Measurements from ENCODE around the gene CDH4.

The CDH4 gene

DNA sequence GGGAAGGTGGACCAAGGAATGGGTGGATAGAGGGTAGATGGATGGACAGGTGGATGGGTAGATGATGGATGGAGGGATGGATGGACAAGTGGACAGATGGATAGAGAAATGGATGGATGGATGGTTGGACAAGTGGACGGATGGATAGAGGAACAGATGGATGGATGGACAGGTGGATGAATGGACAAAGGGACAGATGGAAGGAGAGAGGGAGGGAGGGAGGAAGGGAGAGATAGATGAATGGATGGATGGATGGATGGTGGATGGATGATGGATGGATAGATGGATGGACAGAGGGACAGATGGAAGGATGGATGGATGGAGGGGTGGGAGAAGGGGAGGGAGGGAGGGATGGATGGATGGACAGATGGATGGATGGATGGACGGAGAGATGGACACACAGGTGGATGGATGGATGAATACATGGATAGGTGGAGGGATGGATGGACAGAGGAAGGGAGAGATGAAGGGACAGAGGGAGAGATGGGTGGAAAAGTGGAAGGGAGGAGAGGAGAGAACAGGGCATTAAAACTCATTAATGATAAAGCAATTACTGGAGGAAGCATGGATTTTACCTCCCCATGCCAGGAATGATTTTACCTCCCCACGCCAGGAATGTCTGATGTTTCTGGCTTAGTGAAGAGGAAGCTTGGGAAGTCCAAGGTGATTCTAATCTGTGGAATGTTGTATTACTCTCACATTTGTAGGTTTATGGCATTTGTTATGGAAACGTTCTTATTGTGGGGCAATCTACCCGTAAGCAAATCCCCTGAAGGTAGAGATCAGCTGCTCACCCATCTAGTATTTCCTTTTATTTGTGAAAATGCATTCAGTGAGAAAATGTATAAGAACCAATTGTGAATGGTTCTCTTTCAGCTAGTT, 430.3 kb downstream of the CDH4 start:
- no peaks in the 10 kb centered on the region for H3K4me1 Mint-ChIP-seq
- ATAC-seq (replicated peaks; ENCODE audit: extremely low read depth, poor library complexity, severe bottlenecking): no peak

GRCh38 chr20:61682996-61683681, 431.1 kb downstream of the CDH4 start:
- no peaks in the 10 kb centered on the region for H3K27me3 Mint-ChIP-seq
- no peak for DNase-seq (ENCODE audit: low spot score in 2 of 2)
- H3K9me3 Mint-ChIP-seq: no peaks in the 10 kb centered on the region
- H3K36me3 Mint-ChIP-seq (ENCODE audit: insufficient read depth): peaks cover 1% of the 10 kb centered on the region
- no peak overlapping the region for H3K27ac Mint-ChIP-seq (ENCODE audit: low read depth)
- H3K4me1 Mint-ChIP-seq: no peaks in the 10 kb centered on the region
- H3K4me3 Mint-ChIP-seq: no peak overlapping the region
- no peak for ATAC-seq (replicated peaks; ENCODE audit: extremely low read depth, poor library complexity, severe bottlenecking)

More for the DNA sequence above, 430.3 kb downstream of the CDH4 start:
- H3K27me3 Mint-ChIP-seq: no peaks in the 10 kb centered on the region
- H3K4me3 Mint-ChIP-seq: no peak overlapping the region
- no peak overlapping the region for H3K27ac Mint-ChIP-seq (ENCODE audit: low read depth)
- no peak for DNase-seq (ENCODE audit: low spot score in 2 of 2)
- no peaks in the 10 kb centered on the region for H3K9me3 Mint-ChIP-seq
- peaks cover 1% of the 10 kb centered on the region for H3K36me3 Mint-ChIP-seq (ENCODE audit: insufficient read depth)

- Mint-ChIP-seq H3K27ac (ENCODE audit: low read depth) (no peak overlapping the region), H3K9me3 (no peaks in the 10 kb centered on the region), H3K4me1 (no peaks in the 10 kb centered on the region), H3K4me3 (no peak overlapping the region), H3K36me3 (ENCODE audit: insufficient read depth) (peaks cover 1% of the 10 kb centered on the region), H3K27me3 (no peaks in the 10 kb centered on the region)
- no peak for ATAC-seq (replicated peaks; ENCODE audit: extremely low read depth, poor library complexity, severe bottlenecking)
- DNase-seq (ENCODE audit: low spot score in 2 of 2): no peak
Observed at GRCh38 chr20:61683721-61684120, 431.7 kb downstream of the CDH4 start.

DNA sequence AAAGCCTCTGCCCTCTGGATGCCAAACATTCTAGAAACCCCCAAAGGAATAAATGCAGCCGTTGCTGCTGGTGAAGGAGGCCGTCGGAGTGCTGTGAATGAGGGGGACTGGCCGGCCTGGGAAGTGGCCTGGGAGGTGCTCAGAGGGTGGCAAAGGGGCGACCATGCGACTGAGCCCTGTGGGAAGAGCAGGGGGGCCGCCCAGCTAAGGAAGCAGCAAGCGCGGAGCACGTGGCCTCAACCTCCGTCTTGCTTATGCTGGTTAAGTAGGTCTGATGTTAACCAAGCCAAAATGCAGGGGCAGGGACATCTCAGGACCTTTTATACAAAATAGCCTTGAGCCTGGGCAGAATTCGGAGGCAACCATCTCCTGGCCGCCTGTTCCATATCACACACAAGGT, 432.1 kb downstream of the CDH4 start:
- Mint-ChIP-seq H3K4me1 (no peaks in the 10 kb centered on the region), H3K9me3 (no peaks in the 10 kb centered on the region), H3K27ac (ENCODE audit: low read depth) (no peak overlapping the region), H3K36me3 (ENCODE audit: insufficient read depth) (peaks cover 1% of the 10 kb centered on the region), H3K4me3 (no peak overlapping the region), H3K27me3 (no peaks in the 10 kb centered on the region)
- ATAC-seq (replicated peaks; ENCODE audit: extremely low read depth, poor library complexity, severe bottlenecking) (no peak), DNase-seq (ENCODE audit: low spot score in 2 of 2) (no peak)

GRCh38 chr20:61684583-61685235, 432.6 kb downstream of the CDH4 start:
- peaks cover 1% of the 10 kb centered on the region for H3K36me3 Mint-ChIP-seq (ENCODE audit: insufficient read depth)

GRCh38 chr20:61685462-61685861, 433.4 kb downstream of the CDH4 start:
- ATAC-seq (replicated peaks; ENCODE audit: extremely low read depth, poor library complexity, severe bottlenecking): no peak
- DNase-seq (ENCODE audit: low spot score in 2 of 2): no peak
- Mint-ChIP-seq H3K4me1 (no peaks in the 10 kb centered on the region), H3K4me3 (no peak overlapping the region), H3K27ac (ENCODE audit: low read depth) (no peak overlapping the region), H3K27me3 (no peaks in the 10 kb centered on the region), H3K9me3 (no peaks in the 10 kb centered on the region), H3K36me3 (ENCODE audit: insufficient read depth) (peaks cover 1% of the 10 kb centered on the region)

More at GRCh38 chr20:61684583-61685235, 432.6 kb downstream of the CDH4 start:
- Mint-ChIP-seq H3K27ac (ENCODE audit: low read depth) (no peak overlapping the region), H3K9me3 (no peaks in the 10 kb centered on the region), H3K27me3 (no peaks in the 10 kb centered on the region), H3K4me3 (no peak overlapping the region), H3K4me1 (no peaks in the 10 kb centered on the region)
- DNase-seq (ENCODE audit: low spot score in 2 of 2) (no peak), ATAC-seq (replicated peaks; ENCODE audit: extremely low read depth, poor library complexity, severe bottlenecking) (no peak)

GRCh38 chr20:61686051-61686936, 434.2 kb downstream of the CDH4 start:
- Mint-ChIP-seq H3K27ac (ENCODE audit: low read depth) (no peak overlapping the region), H3K9me3 (no peaks in the 10 kb centered on the region), H3K27me3 (no peaks in the 10 kb centered on the region), H3K36me3 (ENCODE audit: insufficient read depth) (peaks cover 1% of the 10 kb centered on the region), H3K4me1 (no peaks in the 10 kb centered on the region), H3K4me3 (no peak overlapping the region)
- DNase-seq (ENCODE audit: low spot score in 2 of 2): no peak
- ATAC-seq (replicated peaks; ENCODE audit: extremely low read depth, poor library complexity, severe bottlenecking): no peak

DNA sequence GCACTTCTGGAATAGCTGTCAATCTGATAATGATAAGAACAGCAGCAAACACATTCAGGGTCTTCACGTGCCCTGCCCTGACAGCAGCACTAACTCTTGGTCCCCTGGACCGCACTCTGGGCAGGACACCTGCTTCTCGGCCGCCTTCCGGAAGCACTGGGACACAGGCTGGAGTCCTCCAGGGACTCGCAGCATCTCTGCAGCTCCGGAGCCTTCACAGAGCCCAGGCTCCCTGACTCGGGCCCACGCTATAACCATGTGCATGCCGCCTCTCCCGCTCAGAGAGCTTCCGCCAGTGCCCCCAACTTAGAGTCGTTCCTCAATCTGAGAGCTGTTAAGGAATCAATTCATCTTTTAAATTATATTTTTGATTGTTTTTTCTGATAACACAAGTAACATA, 436.4 kb downstream of the CDH4 start:
- Mint-ChIP-seq H3K9me3 (no peaks in the 10 kb centered on the region), H3K4me3 (no peak overlapping the region), H3K36me3 (ENCODE audit: insufficient read depth) (no peaks in the 10 kb centered on the region), H3K27ac (ENCODE audit: low read depth) (no peak overlapping the region), H3K4me1 (no peaks in the 10 kb centered on the region), H3K27me3 (no peaks in the 10 kb centered on the region)
- no peak for ATAC-seq (replicated peaks; ENCODE audit: extremely low read depth, poor library complexity, severe bottlenecking)
- DNase-seq (ENCODE audit: low spot score in 2 of 2): no peak

DNA sequence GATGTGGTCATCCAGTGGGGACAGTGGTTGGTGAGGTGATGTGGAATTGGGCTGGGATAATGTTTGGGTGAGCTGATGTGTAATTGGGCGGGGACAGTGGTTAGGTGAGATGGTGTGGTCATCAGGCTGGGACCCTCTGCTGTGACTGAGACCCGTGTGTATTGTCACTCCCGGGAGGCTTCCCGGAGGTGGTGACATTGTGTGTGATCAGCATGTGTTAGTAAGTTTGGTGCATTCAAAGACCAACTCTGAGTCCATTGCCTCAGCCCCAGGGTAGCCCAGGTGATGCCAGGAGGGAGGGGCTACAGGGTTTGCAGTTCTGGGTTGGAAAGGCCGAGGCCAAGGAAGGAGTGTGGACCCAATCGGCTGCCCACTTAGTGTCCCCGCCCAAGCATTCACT, 438.1 kb downstream of the CDH4 start:
- DNase-seq (ENCODE audit: low spot score in 2 of 2): no peak
- no peaks in the 10 kb centered on the region for H3K9me3 Mint-ChIP-seq
- H3K36me3 Mint-ChIP-seq (ENCODE audit: insufficient read depth): no peaks in the 10 kb centered on the region
- no peaks in the 10 kb centered on the region for H3K27me3 Mint-ChIP-seq
- no peaks in the 10 kb centered on the region for H3K4me1 Mint-ChIP-seq
- ATAC-seq (replicated peaks; ENCODE audit: extremely low read depth, poor library complexity, severe bottlenecking): no peak
- no peak overlapping the region for H3K4me3 Mint-ChIP-seq
- no peak overlapping the region for H3K27ac Mint-ChIP-seq (ENCODE audit: low read depth)

DNA sequence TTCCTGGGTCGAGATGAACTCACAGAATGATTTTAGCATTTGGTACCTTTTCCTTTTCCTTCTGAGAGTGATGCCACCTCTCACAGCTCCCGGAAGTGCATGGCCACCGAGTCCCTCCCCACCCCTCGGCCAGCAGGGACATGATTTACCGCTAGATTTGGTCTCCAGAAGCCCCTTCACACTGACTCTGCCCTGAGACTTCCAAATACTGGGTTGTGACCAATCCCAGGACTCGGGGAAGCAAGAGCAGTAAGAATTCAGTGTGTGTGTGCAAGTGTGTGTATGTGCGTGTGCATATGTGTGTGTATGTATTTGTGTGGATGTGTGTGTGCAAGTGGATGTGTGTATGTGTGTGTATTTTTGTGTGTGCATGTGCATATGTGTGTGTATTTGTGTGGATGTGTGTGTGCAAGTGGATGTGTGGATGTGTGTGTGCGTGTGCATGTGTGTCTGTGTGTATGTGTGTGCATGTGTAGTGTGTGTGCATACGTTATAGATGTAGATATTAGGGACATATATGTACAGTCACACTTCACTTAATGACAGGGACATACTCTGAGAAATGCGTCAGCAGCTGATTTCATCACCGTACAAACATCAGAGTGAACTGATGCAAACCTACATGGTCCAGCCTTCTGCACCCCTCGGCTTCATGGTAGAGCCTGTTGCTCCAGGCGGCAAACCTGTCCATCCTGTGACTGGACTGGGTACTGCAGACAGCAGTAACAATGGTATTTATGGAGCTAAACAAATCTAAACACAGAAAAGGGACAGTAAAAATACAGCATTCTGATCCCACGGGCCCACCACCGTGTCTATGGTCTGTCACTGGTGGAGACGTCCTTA, 439.2 kb downstream of the CDH4 start:
- ATAC-seq (replicated peaks; ENCODE audit: extremely low read depth, poor library complexity, severe bottlenecking): no peak
- H3K27ac Mint-ChIP-seq (ENCODE audit: low read depth): no peak overlapping the region
- no peaks in the 10 kb centered on the region for H3K36me3 Mint-ChIP-seq (ENCODE audit: insufficient read depth)
- no peak for DNase-seq (ENCODE audit: low spot score in 2 of 2)
- H3K27me3 Mint-ChIP-seq: peaks cover 8% of the 10 kb centered on the region
- H3K4me1 Mint-ChIP-seq: no peaks in the 10 kb centered on the region
- H3K4me3 Mint-ChIP-seq: no peak overlapping the region
- H3K9me3 Mint-ChIP-seq: no peaks in the 10 kb centered on the region

- Mint-ChIP-seq H3K4me3 (no peak overlapping the region), H3K9me3 (no peaks in the 10 kb centered on the region), H3K4me1 (no peaks in the 10 kb centered on the region), H3K27me3 (peaks cover 16% of the 10 kb centered on the region), H3K27ac (ENCODE audit: low read depth) (no peak overlapping the region), H3K36me3 (ENCODE audit: insufficient read depth) (no peaks in the 10 kb centered on the region)
- DNase-seq (ENCODE audit: low spot score in 2 of 2): no peak
- no peak for ATAC-seq (replicated peaks; ENCODE audit: extremely low read depth, poor library complexity, severe bottlenecking)
Observed at GRCh38 chr20:61691978-61692377, 439.9 kb downstream of the CDH4 start.

Data from central memory CD8-positive, alpha-beta T cell (primary cell).